DND-41 (cell line): ENCODE data around the gene TESK1.

Experiments
- CTCF ChIP-seq: IDR thresholded peaks from 2 replicates; pipeline ENCODE4 v1.5.1; 2012; ENCODE audit warnings: borderline replicate concordance, low read length, moderate library complexity, mild to moderate bottlenecking; ENCODE audit not compliant: poor library complexity, severe bottlenecking; ENCODE audit errors: extremely low read depth
- EZH2 ChIP-seq: IDR thresholded peaks from 3 replicates; pipeline ENCODE4 v1.6.1; 2012; ENCODE audit warnings: borderline replicate concordance, low read depth, mild to moderate bottlenecking, moderate library complexity, low read length, inconsistent platforms; ENCODE audit not compliant: severe bottlenecking

GRCh38 chr9:35656831-35657545 is 51.9 kb downstream of the TESK1 start:
- TF ChIP-seq EZH2, result no peak
- no peak for TF ChIP-seq CTCF
